Measurements from ENCODE around the gene UBXN11.
"Not testable (repeated sequence)": the region's sequence is repeated elsewhere in the genome, so short reads cannot be mapped to it uniquely, and the experiment has no call there.

The UBXN11 gene

GRCh38 chr1:26335774-26336476 is 29.5 kb upstream of the UBXN11 start:
- DNase-seq: no peak

GRCh38 chr1:26333312-26333711 is 26.9 kb upstream of the UBXN11 start:
- DNase-seq: not testable (repeated sequence)

- no peak for DNase-seq
Measured at GRCh38 chr1:26330276-26330675, 23.8 kb upstream of the UBXN11 start.

- not testable (repeated sequence) for DNase-seq
Measured at GRCh38 chr1:26329380-26329779, 22.9 kb upstream of the UBXN11 start.

- DNase-seq: no peak
Measured at GRCh38 chr1:26328597-26328996, 22.2 kb upstream of the UBXN11 start.

- peak; percentile 91 for DNase-seq
Measured at GRCh38 chr1:26327956-26328362, 21.5 kb upstream of the UBXN11 start.

GRCh38 chr1:26324550-26324949 is 18.1 kb upstream of the UBXN11 start:
- DNase-seq: no peak

- DNase-seq: no peak
Measured at GRCh38 chr1:26323382-26323781, 16.9 kb upstream of the UBXN11 start.

- DNase-seq: no peak
Measured at GRCh38 chr1:26322042-26322331, 15.6 kb upstream of the UBXN11 start.

GRCh38 chr1:26321315-26322041 is 15.0 kb upstream of the UBXN11 start:
- DNase-seq: peak; percentile 58

GRCh38 chr1:26320896-26321295 is 14.5 kb upstream of the UBXN11 start:
- no peak for DNase-seq

GRCh38 chr1:26318338-26319064 is 12.1 kb upstream of the UBXN11 start:
- DNase-seq: no peak

- no peak for DNase-seq
Measured at GRCh38 chr1:26317612-26318337, 11.3 kb upstream of the UBXN11 start, which contains the start of gene CD52. CD52 (plus strand) TSS chr1:26317958; CDS start chr1:26318018, 60 bp downstream.

- no peak for DNase-seq
Measured at GRCh38 chr1:26317146-26317545, 10.7 kb upstream of the UBXN11 start.

GRCh38 chr1:26315874-26316850 is 9.7 kb upstream of the UBXN11 start:
- DNase-seq: no peak

- no peak for DNase-seq
Measured at GRCh38 chr1:26314501-26314900, 8.1 kb upstream of the UBXN11 start.

GRCh38 chr1:26307966-26308899 is 1.8 kb upstream of the UBXN11 start:
- not testable (repeated sequence) for DNase-seq

- DNase-seq: no peak
Measured at GRCh38 chr1:26307363-26307781, 936 bp upstream of the UBXN11 start.

- DNase-seq: no peak
Measured at GRCh38 chr1:26305667-26306289, 658 bp downstream of the UBXN11 start.

GRCh38 chr1:26302733-26303405 is 3.6 kb downstream of the UBXN11 start:
- no peak for DNase-seq

Data from DMS79 treated with DMSO at 0.1 percent for 48 hours (cell line).